HG02623 (cell line): ENCODE data around the gene DDTL.
"Not testable (repeated sequence)": the region's sequence is repeated elsewhere in the genome, so short reads cannot be mapped to it uniquely, and the experiment has no call there.

ENCODE experiments used
- ATAC-seq: cut with Tn5 transposase; IDR thresholded peaks from one replicate; pipeline ENCODE4 v1.9.1; 2021; ENCODE audit warnings: moderate library complexity; ENCODE audit not compliant: unreplicated experiment

The DDTL gene

DNA sequence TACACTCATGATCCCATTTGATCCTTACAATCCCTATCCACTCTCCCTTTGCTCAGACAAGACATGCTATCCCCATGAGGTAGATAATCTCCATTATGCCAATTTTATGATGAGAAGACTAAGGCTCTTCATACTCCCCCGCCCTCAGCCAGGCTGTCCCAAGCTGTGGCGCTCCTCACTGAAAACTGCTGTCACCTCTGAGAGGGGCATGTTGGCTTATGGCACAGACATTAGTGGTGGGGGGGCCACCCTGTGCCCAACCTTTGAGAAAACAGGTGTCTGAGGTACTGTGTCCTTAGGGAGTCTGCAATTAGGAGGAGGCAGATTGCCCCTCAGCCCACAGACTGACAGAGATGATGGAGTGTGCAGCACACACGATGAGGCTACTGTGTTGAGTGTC is 2.4 kb downstream of the DDTL start:
- ATAC-seq: no peak

DNA sequence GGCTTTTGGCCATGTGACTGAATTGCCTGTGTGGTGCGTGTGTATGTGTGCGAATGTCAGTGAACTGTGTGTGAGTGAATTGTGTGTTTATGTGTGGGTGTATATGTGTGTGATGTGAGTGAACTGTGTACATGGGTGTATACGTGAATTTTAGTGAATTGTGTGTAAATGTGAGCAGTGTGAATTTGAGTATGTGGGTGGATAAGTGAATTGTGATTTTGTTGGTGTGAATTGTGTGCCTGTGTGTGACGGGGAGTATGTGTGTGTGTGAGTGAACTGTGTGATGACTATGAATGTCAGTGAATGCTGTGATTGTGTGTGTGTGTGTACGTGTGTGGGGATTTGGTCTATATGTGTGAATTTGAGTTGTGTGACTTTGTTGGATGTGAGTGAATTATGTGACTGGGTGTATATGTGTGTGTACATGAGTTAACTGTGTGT is 3.5 kb downstream of the DDTL start:
- ATAC-seq: no peak

DNA sequence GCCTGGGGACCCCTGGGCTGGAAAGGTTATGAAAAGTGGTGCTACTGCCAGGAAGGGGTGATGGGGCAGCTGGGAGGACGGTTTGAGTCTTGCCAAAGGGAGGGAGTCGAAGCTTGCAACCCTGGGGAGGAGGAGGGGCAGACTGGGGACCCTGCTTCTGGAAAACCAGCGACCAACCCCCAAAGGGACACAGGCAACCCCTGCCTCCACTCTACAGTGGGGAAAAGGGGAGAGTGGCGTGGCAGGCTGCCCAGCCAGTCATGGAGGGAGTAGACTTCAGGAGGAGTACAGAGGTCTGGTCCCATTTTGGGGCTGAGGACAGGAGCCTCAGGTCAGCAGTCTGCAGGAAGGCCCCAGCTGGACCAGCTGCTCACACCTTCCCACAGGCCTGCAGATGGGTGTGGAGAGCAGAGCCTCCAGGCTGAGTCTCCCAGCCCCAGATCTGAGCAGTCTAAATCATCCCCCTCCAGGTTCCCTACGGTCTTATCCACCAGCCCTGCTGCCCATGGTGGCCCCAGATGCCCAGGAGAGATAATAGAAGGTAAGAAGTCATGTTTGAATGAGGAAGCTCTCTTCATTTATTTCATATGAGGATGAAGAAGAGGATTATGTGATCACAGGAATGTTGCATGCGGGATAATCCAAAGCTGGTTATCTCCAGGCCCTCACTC is 4.3 kb downstream of the DDTL start:
- ATAC-seq: no peak

DNA sequence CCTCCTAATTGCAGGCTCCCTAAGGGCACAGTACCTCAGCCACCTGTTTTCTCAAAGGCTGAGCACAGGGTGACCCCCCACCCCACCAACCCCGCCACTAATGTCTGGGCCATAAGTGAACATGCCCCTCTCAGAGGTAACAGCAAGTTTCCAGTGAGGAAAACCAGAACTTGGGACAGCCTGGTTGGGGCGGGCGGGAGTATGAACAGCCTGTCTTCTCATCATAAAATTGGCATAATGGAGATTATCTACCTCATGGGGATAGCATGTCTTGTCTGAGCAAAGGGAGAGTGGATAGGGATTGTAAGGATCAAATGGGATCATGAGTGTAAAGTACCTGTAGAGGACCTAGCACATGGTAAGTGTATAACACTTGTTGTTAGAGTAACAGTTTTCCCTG is 5.2 kb downstream of the DDTL start:
- ATAC-seq: not testable (repeated sequence)

DNA sequence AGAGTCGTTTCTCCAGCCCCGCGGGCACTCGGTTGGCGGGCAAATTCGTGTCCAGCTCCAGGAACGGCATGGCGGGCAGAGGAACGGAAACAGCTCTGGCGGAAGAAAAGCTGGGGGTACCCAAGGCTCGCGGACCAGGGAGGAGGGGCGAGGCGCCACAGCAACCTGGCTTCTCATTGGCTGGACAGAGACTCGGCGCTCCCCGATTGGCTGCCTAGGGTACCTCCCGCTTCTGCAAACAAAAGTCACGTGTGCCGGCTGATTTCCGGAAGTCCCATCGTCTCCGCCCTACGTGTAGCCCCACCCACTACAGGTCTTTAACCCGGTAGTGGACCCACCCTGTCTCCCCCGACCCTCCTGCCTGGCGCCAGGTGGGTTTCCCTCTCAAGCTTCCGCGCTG is 7.7 kb downstream of the DDTL start, which contains the start of gene DDT:
Gene DDT (minus strand): TSS at position 97 of the 400 bp plus-strand sequence. CDS start 27 bp downstream, at position 70.
- peak; percentile 92 for ATAC-seq

DNA sequence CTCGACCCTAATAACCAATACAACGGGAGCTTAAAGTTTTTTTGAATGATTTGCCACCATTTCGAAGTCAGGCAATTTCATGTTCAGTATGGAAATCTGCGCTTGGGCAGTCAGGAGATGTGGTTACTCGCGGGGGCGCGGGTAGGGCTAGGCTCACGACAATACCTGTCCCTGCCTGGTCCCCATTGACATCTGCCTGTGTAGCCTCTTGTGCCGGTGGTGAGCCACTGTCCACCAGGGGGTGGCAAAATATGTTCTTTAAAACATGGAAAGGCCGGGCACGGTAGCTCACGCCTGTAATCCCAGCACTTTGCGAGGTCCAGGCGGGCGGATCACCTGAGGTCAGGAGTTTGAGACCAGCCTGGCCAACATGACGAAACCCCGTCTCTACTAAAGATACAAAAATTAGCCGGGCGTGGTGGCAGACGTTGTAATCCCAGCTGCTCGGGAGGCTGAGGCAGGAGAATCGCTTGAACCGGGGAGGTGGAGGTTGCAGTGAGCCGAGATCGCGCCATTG is 8.2 kb downstream of the DDTL start:
- peak; percentile 7 for ATAC-seq

DNA sequence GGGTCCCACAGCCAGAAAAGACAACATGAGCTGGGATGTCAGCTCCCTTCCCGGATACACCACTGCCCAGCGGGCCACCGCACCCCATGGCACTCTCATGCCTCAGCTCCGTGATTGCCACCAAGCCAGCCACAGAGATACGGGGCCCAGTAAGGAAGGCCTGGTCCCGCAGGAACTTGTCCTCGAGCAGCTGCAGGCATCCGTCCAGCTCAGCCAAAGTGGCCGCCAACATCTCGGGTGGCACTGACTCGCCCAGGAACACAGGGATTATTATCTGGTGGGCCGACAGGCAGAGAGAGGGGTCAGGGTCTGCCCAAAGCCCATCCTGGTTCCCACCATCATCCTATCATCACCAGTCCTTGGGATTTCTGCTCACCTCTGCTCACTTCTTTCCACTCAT is 10.6 kb downstream of the DDTL start:
- not testable (repeated sequence) for ATAC-seq

DNA sequence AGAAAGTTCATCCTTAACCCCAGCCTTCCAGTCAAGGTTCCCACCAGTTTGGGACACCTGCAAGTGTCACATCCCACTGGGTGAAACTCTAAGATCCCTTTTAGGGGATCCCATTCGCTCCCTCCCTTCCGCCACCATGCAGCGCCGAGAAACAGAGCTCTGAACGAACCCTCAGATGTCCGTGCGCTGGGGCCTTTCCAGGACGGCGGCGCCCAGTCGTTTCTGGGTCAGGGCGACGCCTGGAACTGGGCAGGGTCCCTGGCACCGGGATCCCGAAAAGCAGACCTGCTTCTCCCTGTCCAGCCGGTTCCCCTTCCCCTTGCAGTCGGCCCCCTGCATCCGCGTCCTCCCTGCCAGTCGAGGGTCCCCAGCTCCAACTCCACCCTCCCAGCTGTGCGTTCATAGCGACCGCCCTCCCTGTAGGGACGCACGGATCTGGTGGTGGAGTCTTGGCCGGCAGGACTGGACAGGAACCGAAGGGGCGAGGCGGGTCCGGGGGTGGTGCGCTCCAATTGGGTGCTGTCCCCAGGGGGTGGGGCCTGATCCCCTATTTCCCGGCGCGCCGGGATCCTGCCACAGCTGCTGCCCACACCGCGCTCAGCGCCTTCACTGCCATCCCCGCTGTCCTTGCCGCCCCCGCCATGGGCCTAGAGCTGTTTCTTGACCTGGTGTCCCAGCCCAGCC is 13.0 kb downstream of the DDTL start, which contains the start of gene GSTT2:
Gene GSTT2 (plus strand): TSS at position 578 of the 684 bp plus-strand sequence.
- ATAC-seq: not testable (repeated sequence)

DNA sequence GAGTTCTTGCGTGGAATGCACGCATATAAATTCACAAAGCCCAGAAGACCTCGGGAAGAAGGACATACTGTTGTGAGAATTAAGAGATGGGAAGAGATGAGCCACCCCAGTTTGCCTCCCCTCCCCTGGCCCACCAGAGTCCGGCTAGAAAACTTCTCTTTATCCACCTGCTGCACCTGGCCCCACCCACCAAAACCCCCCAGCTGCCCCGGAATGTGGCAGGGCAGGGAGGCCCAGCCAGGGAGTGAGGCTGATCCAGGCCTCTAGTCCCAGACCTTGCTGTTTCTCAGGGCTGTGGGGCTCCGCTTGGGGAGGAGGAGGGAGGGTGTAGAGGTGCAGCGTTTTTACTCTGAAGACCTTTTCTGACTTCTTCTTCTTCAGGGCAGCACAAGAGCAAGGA is 13.9 kb downstream of the DDTL start:
- not testable (repeated sequence) for ATAC-seq

DNA sequence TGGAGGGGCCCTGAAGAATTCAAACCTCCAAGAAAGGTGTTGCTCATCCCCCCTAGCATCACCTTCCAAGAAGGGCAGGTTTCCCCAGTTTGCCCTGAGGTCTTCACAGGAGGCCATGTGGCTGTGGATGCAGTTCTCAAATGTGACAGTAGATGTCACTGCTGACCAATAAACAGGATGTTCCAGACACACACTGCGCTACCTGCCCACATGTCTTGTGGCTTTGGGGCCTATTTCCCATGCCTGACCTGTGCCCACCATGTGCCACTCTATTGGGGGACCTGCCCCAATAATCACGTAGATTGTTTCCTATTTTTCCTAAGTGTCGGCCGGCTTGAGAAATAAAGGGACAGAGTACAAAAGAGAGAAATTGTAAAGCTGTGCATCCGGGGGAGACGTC is 17.7 kb downstream of the DDTL start:
- ATAC-seq: no peak

DNA sequence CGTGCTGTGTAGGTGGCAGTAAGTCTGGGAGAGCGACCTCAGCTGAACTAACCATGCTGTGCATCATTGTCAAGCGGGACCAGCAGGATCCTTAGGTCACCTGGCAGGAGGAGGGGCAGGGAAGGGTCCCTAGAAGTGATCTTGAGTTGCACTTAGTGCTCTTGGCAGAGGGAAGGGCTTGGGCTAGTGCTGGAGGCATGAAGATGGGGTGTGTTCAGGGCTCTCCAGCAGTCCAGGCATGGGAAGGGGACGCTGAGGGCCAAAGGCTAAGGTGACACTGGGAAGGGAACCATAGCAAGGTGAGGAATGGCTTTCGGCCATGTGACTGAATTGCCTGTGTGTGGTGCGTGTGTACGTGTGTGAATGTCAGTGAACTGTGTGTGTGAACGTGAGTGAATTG is 19.4 kb downstream of the DDTL start:
- ATAC-seq: not testable (repeated sequence)

DNA sequence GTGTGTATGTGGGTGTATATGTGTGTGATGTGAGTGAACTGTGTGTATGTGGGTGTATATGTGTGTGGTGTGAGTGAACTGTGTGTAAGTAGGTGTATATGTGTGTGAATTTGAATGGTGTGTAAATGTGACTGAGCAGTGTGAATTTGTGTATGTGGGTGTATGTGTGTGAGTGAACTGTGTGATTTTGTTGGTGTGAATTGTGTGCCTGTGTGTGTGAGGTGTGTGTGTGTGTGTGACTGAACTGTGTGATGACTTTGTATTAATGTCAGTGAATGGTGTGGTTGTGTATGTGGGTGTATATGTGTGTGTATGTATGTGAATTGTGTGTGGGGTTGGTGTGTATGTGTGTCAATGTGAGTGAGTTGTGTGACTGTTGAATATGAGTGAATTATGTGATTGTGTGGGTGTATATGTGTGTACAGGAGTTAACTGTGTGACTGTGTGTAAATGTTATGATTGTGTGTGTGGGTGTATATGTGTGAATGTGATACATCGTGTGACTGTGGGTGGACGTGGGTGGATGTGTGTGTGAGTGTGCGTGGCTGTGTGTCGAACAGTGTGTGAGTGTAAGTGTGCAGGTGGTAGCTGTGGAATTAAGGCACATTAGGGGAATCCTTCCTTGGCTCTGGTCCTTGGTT is 20.0 kb downstream of the DDTL start:
- not testable (repeated sequence) for ATAC-seq

DNA sequence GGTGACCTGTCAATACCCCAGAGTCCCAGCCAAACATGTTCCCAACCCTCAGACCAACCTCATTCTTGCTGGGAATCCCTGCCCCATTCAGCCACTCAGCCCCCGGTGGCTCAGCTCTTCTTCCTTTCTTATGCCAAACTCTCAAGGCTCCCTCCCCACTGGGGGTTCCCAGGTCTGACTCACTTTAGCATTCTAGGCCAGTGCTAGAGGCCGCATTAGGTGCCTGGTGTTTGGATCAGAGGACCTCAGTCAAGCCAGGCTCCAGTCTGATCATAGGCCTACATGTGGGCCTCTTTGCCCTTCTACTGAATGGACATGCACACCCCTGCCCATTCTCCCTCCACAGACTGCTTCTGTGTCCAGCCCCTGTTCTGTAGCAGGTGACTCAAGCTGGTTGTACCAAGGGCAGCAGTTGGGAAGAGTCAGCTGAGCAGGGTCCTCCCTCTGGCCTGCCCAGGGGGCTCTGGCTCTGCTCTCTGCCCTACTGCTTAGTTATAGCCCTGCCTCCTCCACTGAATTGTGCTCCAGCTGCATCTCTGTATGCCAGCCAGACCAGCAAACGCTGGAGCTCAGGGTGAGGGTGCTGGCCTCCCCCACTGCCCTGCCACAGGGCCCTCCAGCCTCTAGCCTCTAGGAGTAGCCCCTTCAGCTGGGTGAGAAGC is 23.0 kb downstream of the DDTL start:
- not testable (repeated sequence) for ATAC-seq

DNA sequence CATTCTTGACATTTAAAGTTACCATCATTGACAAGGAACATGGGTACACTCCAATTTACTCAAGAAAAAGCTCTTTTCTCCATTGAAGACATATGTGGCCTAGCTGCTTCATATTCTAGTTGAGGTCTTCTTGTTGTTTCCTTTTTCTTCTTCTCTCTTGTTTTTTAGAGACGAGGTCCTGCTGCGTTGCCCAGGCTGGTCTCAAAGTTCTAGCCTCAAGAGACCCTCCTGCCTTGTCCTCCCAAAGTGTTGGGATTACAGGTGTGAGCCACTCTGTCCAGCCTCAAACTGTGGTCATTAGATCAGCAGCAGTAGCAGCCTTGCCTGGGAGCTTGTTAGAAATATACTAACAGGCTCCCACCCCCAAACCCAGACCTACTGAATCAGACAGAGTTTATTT is 26.4 kb downstream of the DDTL start:
- ATAC-seq: not testable (repeated sequence)

DNA sequence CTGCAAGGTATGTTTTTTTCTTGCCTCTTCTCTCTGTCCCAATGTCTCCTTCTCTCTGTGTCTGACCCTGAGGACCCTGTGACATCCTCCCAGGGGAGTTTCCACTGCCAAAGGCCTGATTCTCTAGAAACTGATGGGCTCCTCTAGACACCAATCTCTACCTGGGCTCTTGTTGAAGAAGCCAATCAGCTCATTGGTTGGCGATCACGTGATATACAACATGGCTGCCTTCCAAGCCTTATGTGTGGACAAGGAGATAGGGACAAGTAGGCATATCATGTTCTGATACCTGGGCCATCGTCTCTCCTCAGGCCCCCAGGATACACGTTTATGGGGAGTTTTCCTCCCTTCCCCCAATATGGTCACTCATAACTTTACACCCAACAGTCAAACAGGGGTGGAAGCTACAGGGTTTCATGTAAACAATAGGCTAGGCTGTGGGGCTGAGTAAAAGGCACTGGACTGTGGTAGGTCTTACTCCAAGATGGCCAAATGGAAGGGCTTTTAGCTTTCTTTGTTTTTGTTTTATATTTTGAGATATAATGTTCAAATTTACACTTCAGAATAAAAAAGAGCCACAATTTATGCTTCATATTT is 27.0 kb downstream of the DDTL start:
- not testable (repeated sequence) for ATAC-seq

DNA sequence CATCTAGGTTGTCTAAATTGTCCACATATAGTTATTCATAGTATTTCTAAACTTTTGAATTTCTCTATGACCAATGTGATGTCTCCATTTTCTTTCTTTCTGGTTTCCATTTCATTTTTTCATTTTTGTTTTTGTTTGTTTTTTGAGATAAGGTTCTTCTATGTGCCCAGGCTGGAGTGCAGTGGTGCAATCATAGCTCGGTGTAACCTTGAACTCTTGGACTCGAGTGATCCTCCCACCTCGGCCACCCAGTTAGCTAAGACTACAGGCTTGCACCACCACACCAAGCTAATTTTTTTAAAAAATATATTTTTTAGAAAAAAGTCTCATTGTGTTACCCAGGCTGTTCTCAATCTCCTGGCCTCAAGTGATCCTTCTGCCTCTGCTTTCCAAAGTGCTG is 30.4 kb downstream of the DDTL start:
- no peak for ATAC-seq

DNA sequence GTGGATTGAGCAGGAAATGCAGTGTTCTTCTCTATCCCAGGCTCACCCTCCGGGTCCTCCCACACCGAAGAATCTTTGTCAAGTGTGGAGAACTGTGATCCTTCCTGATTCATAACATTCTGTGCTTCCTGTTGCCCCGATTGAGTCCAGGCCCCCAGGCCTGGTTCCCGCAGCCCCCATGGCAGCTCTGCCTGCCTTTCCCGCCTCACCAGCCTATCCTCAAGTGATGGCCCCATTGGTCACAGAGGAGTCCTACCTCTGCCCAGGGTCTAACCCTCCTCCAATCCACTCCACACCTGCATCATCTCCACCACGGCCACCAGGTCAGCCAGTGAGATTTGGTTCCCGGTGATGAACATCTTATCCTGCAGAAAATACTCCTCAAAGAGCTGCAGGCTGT is 33.1 kb downstream of the DDTL start:
- ATAC-seq: not testable (repeated sequence)

DNA sequence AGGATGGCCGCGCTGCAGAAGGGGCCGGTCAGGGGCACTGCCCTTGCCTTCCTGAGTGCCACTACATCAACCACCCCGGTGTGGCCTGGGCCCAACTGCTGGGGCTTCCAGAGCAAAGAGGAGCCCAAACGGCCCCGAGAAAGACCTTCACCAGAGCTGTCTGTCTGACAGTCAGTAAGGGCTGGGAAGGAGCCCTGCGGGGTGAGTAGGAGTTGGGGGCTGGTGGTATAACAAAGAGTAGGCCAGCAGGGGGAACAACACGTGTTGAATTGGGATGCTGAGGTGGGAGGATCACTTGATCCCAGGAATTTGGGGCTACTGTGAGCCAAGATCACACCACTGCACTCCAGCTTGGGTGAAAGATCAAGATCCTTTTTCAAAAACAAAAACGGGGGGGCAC is 34.6 kb downstream of the DDTL start:
- no peak for ATAC-seq

DNA sequence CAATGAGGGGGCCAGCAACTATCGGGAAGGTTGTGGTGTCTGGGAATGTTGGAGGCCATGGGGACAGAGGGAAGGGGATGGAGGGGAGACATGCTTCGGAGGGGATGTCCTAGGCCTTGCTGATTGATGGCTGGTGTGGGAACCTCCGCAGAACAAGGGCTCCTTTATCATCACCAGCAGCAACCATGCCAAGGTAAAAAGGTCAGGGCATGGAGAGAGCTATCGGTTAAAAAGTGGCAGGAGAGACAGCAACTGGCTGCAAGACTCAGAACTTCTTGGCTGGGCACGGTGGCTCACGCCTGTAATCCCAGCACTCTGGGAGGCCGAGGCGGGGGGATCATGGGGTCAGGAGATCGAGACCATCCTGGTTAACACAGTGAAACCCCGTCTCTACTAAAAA is 35.6 kb downstream of the DDTL start:
- ATAC-seq: no peak

DNA sequence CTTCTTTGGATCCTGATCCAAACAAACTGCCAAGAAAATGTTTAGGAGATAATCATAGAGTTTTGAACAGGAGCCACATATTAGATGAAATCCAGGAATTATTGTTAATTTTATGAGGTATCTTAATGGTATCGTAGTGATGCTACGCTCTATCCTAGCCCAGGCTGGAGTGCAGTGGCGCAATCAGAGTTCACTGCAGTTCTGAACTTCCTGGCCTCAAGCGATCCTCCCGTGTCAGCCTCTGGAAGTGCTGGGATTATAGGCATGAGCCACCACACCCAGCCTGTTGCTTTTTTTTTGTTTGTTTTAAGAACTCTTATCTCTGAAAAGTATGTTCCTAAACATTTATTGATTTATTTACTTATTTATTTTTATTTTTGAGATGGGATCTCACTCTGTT is 36.2 kb downstream of the DDTL start:
- ATAC-seq: no peak

DNA sequence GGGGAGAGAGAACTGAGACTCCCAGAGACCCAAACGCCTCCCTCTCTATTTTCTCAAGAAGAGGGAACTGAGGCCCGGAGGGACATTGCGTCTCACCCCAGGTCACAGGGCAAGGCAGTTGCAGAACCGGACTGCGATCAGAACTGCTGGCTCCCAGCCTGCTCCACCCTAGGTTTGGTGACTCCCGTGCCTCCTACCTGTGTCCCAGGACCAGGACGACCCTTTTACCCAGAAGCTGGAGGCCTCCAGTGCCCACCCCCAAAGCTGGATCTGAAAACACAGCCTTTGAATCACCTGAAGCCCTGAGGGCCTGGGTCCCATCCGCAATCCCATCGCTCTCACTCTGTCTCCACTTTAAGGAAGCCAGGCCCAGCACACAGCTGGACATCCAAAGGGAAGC is 37.2 kb downstream of the DDTL start:
- ATAC-seq: no peak
